HL-60 (cell line): ENCODE data around the gene DMGDH.

Experiments used
- DNase-seq, 2 experiments: peaks; one replicate each; pipeline ENCODE4 v3.0.0-alpha.2; 2010 to 2020; ENCODE audit warnings: low read depth in 1 of 2, low spot score in 1 of 2
- H3K27ac ChIP-seq: fragments of 250-450 bp; sonication (Bioruptor Pico); replicated peaks from 2 replicates; pipeline ENCODE4 v1.5.1; 2020; ENCODE audit warnings: mild to moderate bottlenecking, moderate library complexity
- H3K27me3 ChIP-seq: fragments of 250-450 bp; sonication (Bioruptor Pico); 2 replicates; pipeline ENCODE4 v1.5.1; 2021; ENCODE audit warnings: mild to moderate bottlenecking, moderate library complexity; ENCODE audit not compliant: insufficient read depth, poor library complexity, severe bottlenecking
- H3K4me3 ChIP-seq: replicated peaks from 2 replicates; pipeline ENCODE4 v1.5.1; 2011; ENCODE audit warnings: mild to moderate bottlenecking, control low read depth, low read length; ENCODE audit not compliant: insufficient read depth
- CTCF ChIP-seq: IDR thresholded peaks from one replicate; pipeline ENCODE4 v1.5.1; 2011; ENCODE audit warnings: low read length, control low read depth, inconsistent platforms; ENCODE audit not compliant: insufficient read depth
- GABPA ChIP-seq: IDR thresholded peaks from 2 replicates; pipeline ENCODE4 v1.6.1; 2012; ENCODE audit warnings: low read depth
- POLR2AphosphoS5 ChIP-seq: IDR thresholded peaks from 2 replicates; pipeline ENCODE4 v1.6.1; 2012; ENCODE audit warnings: low read depth
- REST ChIP-seq: IDR thresholded peaks from 2 replicates; pipeline ENCODE4 v1.6.1; 2012; ENCODE audit warnings: low read depth; ENCODE audit not compliant: insufficient replicate concordance
- SPI1 ChIP-seq: IDR thresholded peaks from 2 replicates; pipeline ENCODE4 v1.6.1; 2012; ENCODE audit warnings: low read depth, mild to moderate bottlenecking, borderline replicate concordance

DMGDH gene

GRCh38 chr5:79030663-79031484 lies 38.6 kb downstream of the DMGDH start:
- DNase-seq: no peak
- TF ChIP-seq GABPA (no peak), POLR2AphosphoS5 (no peak), SPI1 (no peak), REST (no peak), CTCF (no peak)

GRCh38 chr5:79025054-79025472 lies 44.4 kb downstream of the DMGDH start:
- TF ChIP-seq POLR2AphosphoS5: no peak
- TF ChIP-seq CTCF: peak; percentile 38
- peak in 1 of 2 experiments; percentile 16 for DNase-seq
- Histone ChIP-seq H3K27me3 (no peaks in the 10 kb centered on the region), H3K4me3 (no peak overlapping the region), H3K27ac (no peak overlapping the region)

More at GRCh38 chr5:79030663-79031484, 38.6 kb downstream of the DMGDH start:
- no peak overlapping the region for H3K4me3 ChIP-seq
- no peaks in the 10 kb centered on the region for H3K27me3 ChIP-seq
- H3K27ac ChIP-seq: no peak overlapping the region

- TF ChIP-seq REST (no peak), GABPA (no peak), SPI1 (no peak), CTCF (no peak), POLR2AphosphoS5 (no peak)
- H3K27ac ChIP-seq: no peak overlapping the region
These were observed 45.5 kb downstream of the DMGDH start for GRCh38 chr5:79023947-79024346.

GRCh38 chr5:79023348-79023747 lies 46.1 kb downstream of the DMGDH start:
- DNase-seq: no peak
- no peaks in the 10 kb centered on the region for H3K27me3 ChIP-seq
- TF ChIP-seq GABPA: no peak
- no peak for TF ChIP-seq POLR2AphosphoS5
- no peak for TF ChIP-seq CTCF
- TF ChIP-seq REST: no peak
- no peak for TF ChIP-seq SPI1
- no peak overlapping the region for H3K27ac ChIP-seq
- H3K4me3 ChIP-seq: no peak overlapping the region

More at GRCh38 chr5:79023947-79024346, 45.5 kb downstream of the DMGDH start:
- no peak for DNase-seq
- H3K4me3 ChIP-seq: no peak overlapping the region
- no peaks in the 10 kb centered on the region for H3K27me3 ChIP-seq
